HG03064 (cell line): ENCODE measurements around the gene ORM1.

ENCODE experiments used
- ATAC-seq: cut with Tn5 transposase; IDR thresholded peaks from one replicate; pipeline ENCODE4 v1.9.1; 2021; ENCODE audit warnings: low read depth; ENCODE audit not compliant: unreplicated experiment

The ORM1 gene

GRCh38 chr9:114287001-114287762 lies 35.7 kb upstream of the ORM1 start:
- no peak for ATAC-seq

- no peak for ATAC-seq
Observed at GRCh38 chr9:114287763-114288192, 35.1 kb upstream of the ORM1 start.

GRCh38 chr9:114288193-114289091 lies 34.5 kb upstream of the ORM1 start:
- no peak for ATAC-seq

GRCh38 chr9:114289106-114289505 lies 33.8 kb upstream of the ORM1 start:
- ATAC-seq = no peak

- no peak for ATAC-seq
Observed at GRCh38 chr9:114289571-114290481, 33.1 kb upstream of the ORM1 start.

- no peak for ATAC-seq
Observed at GRCh38 chr9:114290561-114290986, 32.3 kb upstream of the ORM1 start.

- ATAC-seq = no peak
Observed at GRCh38 chr9:114291064-114291474, 31.8 kb upstream of the ORM1 start.

- no peak for ATAC-seq
Observed at GRCh38 chr9:114291886-114292590, 30.9 kb upstream of the ORM1 start.

GRCh38 chr9:114294664-114295063 lies 28.2 kb upstream of the ORM1 start:
- ATAC-seq = no peak

- no peak for ATAC-seq
Observed at GRCh38 chr9:114296338-114296737, 26.6 kb upstream of the ORM1 start.

- ATAC-seq = no peak
Observed at GRCh38 chr9:114299286-114300152, 23.4 kb upstream of the ORM1 start.

- ATAC-seq = no peak
Observed at GRCh38 chr9:114300153-114300845, 22.6 kb upstream of the ORM1 start.

- ATAC-seq = no peak
Observed at GRCh38 chr9:114300846-114301797, 21.8 kb upstream of the ORM1 start.

- no peak for ATAC-seq
Observed at GRCh38 chr9:114301798-114302565, 20.9 kb upstream of the ORM1 start.

- ATAC-seq = no peak
Observed at GRCh38 chr9:114302727-114303126, 20.2 kb upstream of the ORM1 start.

GRCh38 chr9:114303571-114303970 lies 19.3 kb upstream of the ORM1 start:
- no peak for ATAC-seq

GRCh38 chr9:114303977-114304376 lies 18.9 kb upstream of the ORM1 start:
- no peak for ATAC-seq
